HepG2 (cell line): ENCODE results near the gene MEPCE. TPM values are rescaled to one million over a fixed set of nuclear protein-coding genes. Genes with fewer than 3 reads are reported as not detected.

Experiments
- AGO1 ChIP-seq: fragments of 200-400 bp; formaldehyde crosslinking; IDR thresholded peaks from 2 replicates; pipeline ENCODE4 v1.6.1; 2017; ENCODE audit warnings: mild to moderate bottlenecking, low read depth, low read length, moderate library complexity; ENCODE audit not compliant: poor library complexity, severe bottlenecking
- FOXK2 ChIP-seq: fragments of 450-650 bp; IDR thresholded peaks from 2 replicates; pipeline ENCODE4 v1.6.1; 2016
- GABPA ChIP-seq, 2 experiments: IDR thresholded peaks; 2 replicates each; pipeline ENCODE4 v1.6.1; 2011 to 2016; ENCODE audit warnings: low read depth in 2 of 2, low read length in 1 of 2, missing biosample characterization in 1 of 2, missing genetic modification characterization in 1 of 2
- HNF1A ChIP-seq, 2 experiments: sonication (generic) in 1 of 2; formaldehyde crosslinking in 1 of 2; IDR thresholded peaks; 2 replicates each; pipeline versions ENCODE4 v1.4.0 to v1.6.1; 2016 to 2020; ENCODE audit warnings: borderline replicate concordance in 1 of 2, low read depth in 1 of 2, mild to moderate bottlenecking in 1 of 2, missing genetic modification reagents in 1 of 2
- HNF1B ChIP-seq: sonication (generic); formaldehyde crosslinking; IDR thresholded peaks from 2 replicates; pipeline ENCODE4 v1.5.1; 2020; ENCODE audit warnings: mild to moderate bottlenecking, moderate library complexity, missing genetic modification reagents
- MEIS1 ChIP-seq: sonication (generic); formaldehyde crosslinking; IDR thresholded peaks from 2 replicates; pipeline ENCODE4 v1.9.0; 2021; ENCODE audit warnings: mild to moderate bottlenecking, missing genetic modification reagents, moderate library complexity, borderline replicate concordance
- RELA ChIP-seq: sonication (generic); formaldehyde crosslinking; IDR thresholded peaks from 2 replicates; pipeline ENCODE4 v1.4.0; 2020; ENCODE audit warnings: missing genetic modification reagents
- REXO4 ChIP-seq: sonication (generic); formaldehyde crosslinking; IDR thresholded peaks from 2 replicates; pipeline ENCODE4 v1.8.0; 2022; ENCODE audit warnings: missing genetic modification reagents, mild to moderate bottlenecking, borderline replicate concordance
- XBP1 ChIP-seq: sonication (generic); formaldehyde crosslinking; IDR thresholded peaks from 2 replicates; pipeline ENCODE4 v1.5.0; 2020; ENCODE audit warnings: missing genetic modification reagents
- ZBTB33 ChIP-seq: sonication (generic); formaldehyde crosslinking; IDR thresholded peaks from 2 replicates; pipeline ENCODE4 v1.4.0; 2020; ENCODE audit warnings: missing genetic modification reagents
- ZNF644 ChIP-seq: IDR thresholded peaks from 2 replicates; pipeline ENCODE4 v1.6.1; 2016; ENCODE audit warnings: low read depth
- ZNF891 ChIP-seq: sonication (generic); formaldehyde crosslinking; IDR thresholded peaks from 2 replicates; pipeline ENCODE4 v1.5.0; 2020; ENCODE audit warnings: mild to moderate bottlenecking, missing genetic modification reagents
- polyA plus RNA-seq, 8 experiments: library from polyadenylated mRNA; depleted of rRNA in 3 of 8; stranded (reverse) in 7 of 8; unstranded in 1 of 8; fragments of >200 nt; fragmentation: Illumina TruSeq in 4 of 8; extraction: Trizol in 4 of 8; gene quantifications; 2 replicates each; pipeline versions ENCODE4 v1.2.1 to v1.2.3, GENCODE V29; 2011 to 2016; ENCODE audit warnings: low read depth in 4 of 8, missing spikeins in 1 of 8, mixed read lengths in 1 of 8; ENCODE audit not compliant: insufficient read depth in 1 of 8
- total RNA-seq, 5 experiments: library from RNA; depleted of rRNA; stranded (reverse); fragments of >200 nt; fragmentation: Illumina TruSeq; extraction: Trizol; gene quantifications; 2 replicates each; pipeline ENCODE4 v1.2.3, GENCODE V29; 2016; ENCODE audit warnings: low read depth in 1 of 5
- TF ChIP-seq, protein P1 (sequence below): sonication (generic); formaldehyde crosslinking; IDR thresholded peaks from 2 replicates; pipeline ENCODE4 v1.5.1; 2020; ENCODE audit warnings: mild to moderate bottlenecking, missing genetic modification reagents, borderline replicate concordance

The MEPCE gene
- total and polyA plus RNA-seq, 2 of the 13 experiments (the other 11 are each of a cell fraction or from before 2014, with no cell fraction given), result 12.3 to 26.0 TPM

- TF ChIP-seq XBP1 (CRISPR knock-in tag) (no peak), ZNF891 (0 out of 2 replicates have a peak, but pooled peaks have one; percentile 48), ZNF644 (CRISPR knock-in tag) (no peak), RELA (0 out of 2 replicates have a peak, but pooled peaks have one; percentile 15), MEIS1 (CRISPR knock-in tag) (peak; percentile 73; the same call in 1 of the 2 replicates), HNF1B (0 out of 2 replicates have a peak, but pooled peaks have one; percentile 15), GABPA (IDR thresholded peaks at IDR 0.05; ENCODE audit: low read depth, low read length) (no peak), GABPA (CRISPR knock-in tag; IDR thresholded peaks at IDR 0.05; ENCODE audit: low read depth) (no peak), ZBTB33 (CRISPR knock-in tag) (peak; percentile 87), REXO4 (CRISPR knock-in tag) (no peak), HNF1A (IDR thresholded peaks at IDR 0.05; ENCODE audit: low read depth) (no peak), HNF1A (CRISPR knock-in tag; IDR thresholded peaks at IDR 0.05; ENCODE audit: borderline replicate concordance) (peak; percentile 60; the same call in 1 of the 2 replicates), FOXK2 (no peak), AGO1 (peak; percentile 33)
- TF ChIP-seq, protein P1, sequence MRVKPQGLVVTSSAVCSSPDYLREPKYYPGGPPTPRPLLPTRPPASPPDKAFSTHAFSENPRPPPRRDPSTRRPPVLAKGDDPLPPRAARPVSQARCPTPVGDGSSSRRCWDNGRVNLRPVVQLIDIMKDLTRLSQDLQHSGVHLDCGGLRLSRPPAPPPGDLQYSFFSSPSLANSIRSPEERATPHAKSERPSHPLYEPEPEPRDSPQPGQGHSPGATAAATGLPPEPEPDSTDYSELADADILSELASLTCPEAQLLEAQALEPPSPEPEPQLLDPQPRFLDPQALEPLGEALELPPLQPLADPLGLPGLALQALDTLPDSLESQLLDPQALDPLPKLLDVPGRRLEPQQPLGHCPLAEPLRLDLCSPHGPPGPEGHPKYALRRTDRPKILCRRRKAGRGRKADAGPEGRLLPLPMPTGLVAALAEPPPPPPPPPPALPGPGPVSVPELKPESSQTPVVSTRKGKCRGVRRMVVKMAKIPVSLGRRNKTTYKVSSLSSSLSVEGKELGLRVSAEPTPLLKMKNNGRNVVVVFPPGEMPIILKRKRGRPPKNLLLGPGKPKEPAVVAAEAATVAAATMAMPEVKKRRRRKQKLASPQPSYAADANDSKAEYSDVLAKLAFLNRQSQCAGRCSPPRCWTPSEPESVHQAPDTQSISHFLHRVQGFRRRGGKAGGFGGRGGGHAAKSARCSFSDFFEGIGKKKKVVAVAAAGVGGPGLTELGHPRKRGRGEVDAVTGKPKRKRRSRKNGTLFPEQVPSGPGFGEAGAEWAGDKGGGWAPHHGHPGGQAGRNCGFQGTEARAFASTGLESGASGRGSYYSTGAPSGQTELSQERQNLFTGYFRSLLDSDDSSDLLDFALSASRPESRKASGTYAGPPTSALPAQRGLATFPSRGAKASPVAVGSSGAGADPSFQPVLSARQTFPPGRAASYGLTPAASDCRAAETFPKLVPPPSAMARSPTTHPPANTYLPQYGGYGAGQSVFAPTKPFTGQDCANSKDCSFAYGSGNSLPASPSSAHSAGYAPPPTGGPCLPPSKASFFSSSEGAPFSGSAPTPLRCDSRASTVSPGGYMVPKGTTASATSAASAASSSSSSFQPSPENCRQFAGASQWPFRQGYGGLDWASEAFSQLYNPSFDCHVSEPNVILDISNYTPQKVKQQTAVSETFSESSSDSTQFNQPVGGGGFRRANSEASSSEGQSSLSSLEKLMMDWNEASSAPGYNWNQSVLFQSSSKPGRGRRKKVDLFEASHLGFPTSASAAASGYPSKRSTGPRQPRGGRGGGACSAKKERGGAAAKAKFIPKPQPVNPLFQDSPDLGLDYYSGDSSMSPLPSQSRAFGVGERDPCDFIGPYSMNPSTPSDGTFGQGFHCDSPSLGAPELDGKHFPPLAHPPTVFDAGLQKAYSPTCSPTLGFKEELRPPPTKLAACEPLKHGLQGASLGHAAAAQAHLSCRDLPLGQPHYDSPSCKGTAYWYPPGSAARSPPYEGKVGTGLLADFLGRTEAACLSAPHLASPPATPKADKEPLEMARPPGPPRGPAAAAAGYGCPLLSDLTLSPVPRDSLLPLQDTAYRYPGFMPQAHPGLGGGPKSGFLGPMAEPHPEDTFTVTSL (CRISPR knock-in tag), result no peak
Observed at GRCh38 chr7:100469227-100470044, 39.8 kb downstream of the MEPCE start (continued).
